ENCODE results near the gene PRICKLE2. TPM values are rescaled to one million over a fixed set of nuclear protein-coding genes. Genes with fewer than 3 reads are reported as not detected.

PRICKLE2 gene
- total RNA-seq: not detected in 2 replicates

DNA sequence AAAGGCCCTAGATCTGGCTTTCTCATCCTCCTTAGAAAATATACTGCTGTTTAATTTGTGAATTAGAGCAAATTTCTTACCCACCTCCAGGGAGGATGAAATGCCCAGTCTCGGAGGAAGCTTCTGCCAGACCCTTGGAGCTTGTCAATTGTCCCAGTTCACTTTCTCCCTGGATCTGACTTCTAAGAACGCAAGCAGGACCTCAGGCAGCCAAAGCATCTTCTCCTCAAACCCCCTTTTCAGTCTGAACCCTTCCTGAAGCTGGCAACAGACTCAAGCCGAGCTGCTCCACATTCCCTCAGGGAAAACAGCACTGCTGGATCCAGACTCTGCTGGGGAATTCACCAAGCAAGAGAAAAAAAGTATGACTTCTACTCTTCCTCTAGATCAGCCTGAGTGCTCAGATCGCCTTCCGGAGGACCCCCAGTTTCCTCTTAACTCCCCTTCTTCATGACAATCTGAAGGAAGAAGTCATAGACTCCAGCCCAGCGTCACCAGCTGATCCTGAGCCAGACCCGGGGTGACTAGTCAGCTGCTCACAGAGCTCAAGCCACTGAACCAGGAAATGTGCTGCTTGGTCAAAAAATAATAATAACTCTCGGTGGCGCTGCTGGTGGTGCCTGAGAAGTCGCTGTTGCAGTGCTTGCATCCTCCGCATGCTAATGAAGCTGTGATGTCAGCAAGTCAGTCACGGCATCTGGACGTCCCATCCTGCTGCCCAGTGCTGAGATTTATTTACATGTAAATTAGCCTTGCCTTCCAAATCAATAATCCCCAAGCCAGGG, at the start of gene PRICKLE2:
PRICKLE2 (minus strand) TSS at position 641 of the 785 bp plus-strand sequence. CDS start 26,539 bp downstream, outside the sequence.
- H3K36me3 Mint-ChIP-seq (ENCODE audit: low read depth): no peaks in the 10 kb centered on the region
- intact Hi-C loops (cut with micrococcal nuclease): no loop called here
- no peak within 1 kb of the TSS for H3K27ac Mint-ChIP-seq
- no peaks in the 10 kb centered on the region for H3K9me3 Mint-ChIP-seq
- no peak within 1 kb of the TSS for H3K4me3 Mint-ChIP-seq
- DNase-seq (ENCODE audit: low spot score): no peak
- H3K27me3 Mint-ChIP-seq (ENCODE audit: insufficient read depth): no peaks in the 10 kb centered on the region
- no peaks in the 10 kb centered on the region for H3K4me1 Mint-ChIP-seq (ENCODE audit: low read depth)

- intact Hi-C loops (cut with micrococcal nuclease): no loop called here
- peaks cover 17% of the 10 kb centered on the region for H3K27me3 Mint-ChIP-seq (ENCODE audit: insufficient read depth)
- no peaks in the 10 kb centered on the region for H3K36me3 Mint-ChIP-seq (ENCODE audit: low read depth)
- no peak for DNase-seq (ENCODE audit: low spot score)
- no peaks in the 10 kb centered on the region for H3K4me1 Mint-ChIP-seq (ENCODE audit: low read depth)
- H3K4me3 Mint-ChIP-seq: no peak overlapping the region
- no peak overlapping the region for H3K27ac Mint-ChIP-seq
- H3K9me3 Mint-ChIP-seq: no peaks in the 10 kb centered on the region
These were observed 47.6 kb upstream of the PRICKLE2 start for GRCh38 chr3:64272842-64273241.

- H3K27me3 Mint-ChIP-seq (ENCODE audit: insufficient read depth): peaks cover 18% of the 10 kb centered on the region
- H3K4me3 Mint-ChIP-seq: no peak overlapping the region
- intact Hi-C loops (cut with micrococcal nuclease): no loop called here
- DNase-seq (ENCODE audit: low spot score): no peak
- H3K9me3 Mint-ChIP-seq: no peaks in the 10 kb centered on the region
- no peak overlapping the region for H3K27ac Mint-ChIP-seq
- no peaks in the 10 kb centered on the region for H3K4me1 Mint-ChIP-seq (ENCODE audit: low read depth)
- H3K36me3 Mint-ChIP-seq (ENCODE audit: low read depth): no peaks in the 10 kb centered on the region
These were observed 47.0 kb upstream of the PRICKLE2 start for GRCh38 chr3:64272271-64272670.

- Mint-ChIP-seq H3K4me3 (no peak overlapping the region), H3K27ac (no peak overlapping the region), H3K27me3 (ENCODE audit: insufficient read depth) (peaks cover 23% of the 10 kb centered on the region), H3K4me1 (ENCODE audit: low read depth) (no peaks in the 10 kb centered on the region), H3K36me3 (ENCODE audit: low read depth) (no peaks in the 10 kb centered on the region), H3K9me3 (no peaks in the 10 kb centered on the region)
- DNase-seq (ENCODE audit: low spot score): no peak
- intact Hi-C loops (cut with micrococcal nuclease): no loop called here
These were observed 46.4 kb upstream of the PRICKLE2 start for GRCh38 chr3:64271631-64272030.

DNA sequence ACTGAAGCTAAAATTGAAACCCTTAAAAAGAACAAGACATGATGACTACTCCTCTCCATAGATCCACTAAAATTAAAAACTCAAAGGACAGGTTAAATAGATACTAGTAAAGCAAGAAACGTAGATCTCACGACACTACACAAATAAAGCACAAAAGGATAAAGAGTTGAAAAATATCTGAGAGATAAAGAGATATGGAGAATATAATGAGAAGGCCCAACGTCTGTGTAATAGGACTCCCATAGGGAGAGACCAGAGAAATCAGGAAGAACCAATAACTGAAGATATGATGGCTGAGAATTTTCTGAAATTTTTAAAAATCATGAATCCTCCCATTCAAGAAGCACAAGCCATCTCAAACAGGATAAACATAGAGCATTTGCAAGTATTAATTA, 45.6 kb upstream of the PRICKLE2 start:
- H3K4me3 Mint-ChIP-seq: no peak overlapping the region
- intact Hi-C loops (cut with micrococcal nuclease): no loop called here

GRCh38 chr3:64270142-64270865, 45.0 kb upstream of the PRICKLE2 start:
- intact Hi-C loops (cut with micrococcal nuclease): no loop called here
- Mint-ChIP-seq H3K27me3 (ENCODE audit: insufficient read depth) (peaks cover 28% of the 10 kb centered on the region), H3K36me3 (ENCODE audit: low read depth) (no peaks in the 10 kb centered on the region), H3K27ac (no peak overlapping the region), H3K9me3 (no peaks in the 10 kb centered on the region), H3K4me3 (no peak overlapping the region), H3K4me1 (ENCODE audit: low read depth) (no peaks in the 10 kb centered on the region)
- DNase-seq (ENCODE audit: low spot score): no peak

More for the DNA sequence above, 45.6 kb upstream of the PRICKLE2 start:
- H3K9me3 Mint-ChIP-seq: no peaks in the 10 kb centered on the region
- no peak overlapping the region for H3K27ac Mint-ChIP-seq
- peaks cover 28% of the 10 kb centered on the region for H3K27me3 Mint-ChIP-seq (ENCODE audit: insufficient read depth)
- H3K36me3 Mint-ChIP-seq (ENCODE audit: low read depth): no peaks in the 10 kb centered on the region
- no peak for DNase-seq (ENCODE audit: low spot score)
- no peaks in the 10 kb centered on the region for H3K4me1 Mint-ChIP-seq (ENCODE audit: low read depth)

DNA sequence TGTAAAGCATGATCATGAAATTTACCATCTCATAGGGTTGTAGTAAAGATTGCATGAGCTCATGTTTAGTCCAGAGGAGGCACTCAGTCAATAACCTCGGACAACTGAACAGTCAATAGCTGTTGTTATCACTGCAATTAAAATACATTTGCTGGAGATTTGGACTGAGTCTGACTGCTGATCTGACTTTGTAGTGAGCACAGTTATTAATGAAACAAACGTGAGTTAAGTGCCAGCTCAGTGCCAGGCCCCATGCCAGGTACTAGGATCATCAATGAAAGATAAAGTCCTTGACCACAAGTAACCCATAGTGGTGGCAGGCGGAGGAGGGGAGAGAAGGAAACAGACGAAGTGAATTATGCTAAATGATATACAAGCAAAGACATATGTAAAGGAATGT, 43.7 kb upstream of the PRICKLE2 start:
- H3K4me1 Mint-ChIP-seq (ENCODE audit: low read depth): no peaks in the 10 kb centered on the region
- no peak for DNase-seq (ENCODE audit: low spot score)
- no peak overlapping the region for H3K4me3 Mint-ChIP-seq
- intact Hi-C loops (cut with micrococcal nuclease): no loop called here
- H3K27ac Mint-ChIP-seq: no peak overlapping the region
- H3K36me3 Mint-ChIP-seq (ENCODE audit: low read depth): no peaks in the 10 kb centered on the region
- H3K9me3 Mint-ChIP-seq: no peaks in the 10 kb centered on the region
- H3K27me3 Mint-ChIP-seq (ENCODE audit: insufficient read depth): peaks cover 26% of the 10 kb centered on the region

DNA sequence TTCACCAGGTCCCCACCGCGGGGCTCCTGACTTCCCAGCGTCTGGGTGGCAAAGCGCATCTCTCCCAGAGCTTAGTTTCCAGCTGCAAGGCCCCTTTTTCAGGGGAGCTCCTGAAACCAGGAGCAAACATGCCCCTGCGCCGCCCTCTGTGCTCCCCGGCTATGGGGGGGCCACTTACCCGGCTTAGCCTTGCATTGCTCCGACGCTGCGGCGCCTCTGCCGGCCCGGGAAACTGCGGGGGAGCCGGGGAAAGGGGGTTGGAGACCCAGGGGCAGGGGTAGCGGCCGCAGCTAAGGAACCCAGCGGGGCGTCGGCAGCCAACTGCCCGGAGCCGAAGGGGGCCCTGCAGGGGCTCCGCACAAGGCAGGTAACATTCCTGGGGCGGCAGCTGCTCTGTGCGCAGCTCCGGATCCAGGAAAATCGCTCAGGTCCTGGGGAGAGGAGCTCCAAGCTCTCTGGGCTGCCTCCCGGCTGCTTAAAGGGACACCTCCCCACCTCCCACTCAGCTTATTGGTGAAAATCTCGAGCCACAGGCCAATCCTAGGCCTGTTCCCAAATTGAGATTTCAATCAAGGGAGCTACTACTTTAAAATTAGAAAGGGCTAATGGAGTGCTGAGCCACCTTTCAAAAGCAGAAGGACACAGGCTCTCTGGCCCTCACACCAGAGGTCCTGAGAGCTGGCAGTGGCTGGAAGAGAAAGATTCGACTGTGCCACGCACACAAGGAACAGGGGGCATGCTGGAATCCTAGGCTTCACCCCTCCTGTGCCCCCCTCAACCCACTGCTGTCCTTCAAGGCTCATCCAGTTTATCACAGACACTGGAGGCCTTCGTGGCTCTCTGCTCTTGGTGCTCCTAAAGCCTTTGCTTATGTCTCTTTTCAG, 42.7 kb upstream of the PRICKLE2 start:
- no peaks in the 10 kb centered on the region for H3K36me3 Mint-ChIP-seq (ENCODE audit: low read depth)
- no peak for DNase-seq (ENCODE audit: low spot score)
- H3K4me1 Mint-ChIP-seq (ENCODE audit: low read depth): no peaks in the 10 kb centered on the region
- H3K27ac Mint-ChIP-seq: no peak overlapping the region
- intact Hi-C loops (cut with micrococcal nuclease): no loop called here
- no peaks in the 10 kb centered on the region for H3K9me3 Mint-ChIP-seq
- no peak overlapping the region for H3K4me3 Mint-ChIP-seq
- peaks cover 26% of the 10 kb centered on the region for H3K27me3 Mint-ChIP-seq (ENCODE audit: insufficient read depth)

GRCh38 chr3:64266983-64267382, 41.7 kb upstream of the PRICKLE2 start:
- Mint-ChIP-seq H3K36me3 (ENCODE audit: low read depth) (no peaks in the 10 kb centered on the region), H3K4me3 (no peak overlapping the region), H3K27me3 (ENCODE audit: insufficient read depth) (peaks cover 26% of the 10 kb centered on the region), H3K27ac (no peak overlapping the region), H3K4me1 (ENCODE audit: low read depth) (no peaks in the 10 kb centered on the region), H3K9me3 (no peaks in the 10 kb centered on the region)
- DNase-seq (ENCODE audit: low spot score): no peak
- intact Hi-C loops (cut with micrococcal nuclease): no loop called here

DNA sequence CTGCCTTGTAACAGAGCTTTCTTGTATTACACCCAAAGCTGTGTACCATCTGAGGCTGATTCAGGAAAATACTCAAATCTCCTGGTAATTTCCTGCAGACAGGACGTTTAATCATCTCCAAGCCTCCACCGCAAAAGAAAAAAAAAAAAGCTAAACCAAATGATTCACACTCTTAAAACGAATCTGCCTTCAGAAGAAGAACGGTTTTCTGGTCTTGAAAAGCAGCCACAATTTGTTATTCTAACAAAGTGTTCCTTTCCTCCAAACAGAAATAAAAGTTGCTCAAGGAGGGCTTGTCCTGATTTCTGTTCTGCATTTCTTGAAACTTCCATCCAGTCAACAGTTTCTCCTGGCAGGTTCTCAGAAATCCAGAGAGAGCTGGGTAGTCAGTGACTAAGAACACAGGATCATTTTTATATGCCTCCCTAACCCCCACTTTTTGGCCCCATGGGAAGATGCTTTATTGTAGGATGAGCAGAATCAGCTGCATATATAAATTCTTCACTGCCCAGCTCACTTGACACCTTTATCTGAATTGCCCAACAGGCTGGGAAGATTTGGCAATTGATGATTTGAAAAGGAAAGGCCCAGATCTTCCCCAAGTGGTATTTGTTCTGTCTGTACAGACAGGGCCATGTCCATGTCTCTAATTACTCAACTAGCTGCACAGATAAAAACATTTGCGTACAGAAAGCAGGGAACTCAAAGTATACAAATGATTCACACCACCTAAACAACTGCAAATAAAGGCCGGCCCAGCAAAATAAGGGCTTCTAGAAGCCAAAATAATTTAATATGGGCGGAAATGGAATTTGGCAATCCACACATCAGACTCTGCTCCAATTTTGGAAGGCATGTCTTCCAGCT, 41.0 kb upstream of the PRICKLE2 start:
- Mint-ChIP-seq H3K9me3 (no peaks in the 10 kb centered on the region), H3K4me3 (no peak overlapping the region), H3K36me3 (ENCODE audit: low read depth) (no peaks in the 10 kb centered on the region), H3K4me1 (ENCODE audit: low read depth) (no peaks in the 10 kb centered on the region), H3K27ac (no peak overlapping the region), H3K27me3 (ENCODE audit: insufficient read depth) (peaks cover 26% of the 10 kb centered on the region)
- intact Hi-C loops (cut with micrococcal nuclease): no loop called here
- no peak for DNase-seq (ENCODE audit: low spot score)

DNA sequence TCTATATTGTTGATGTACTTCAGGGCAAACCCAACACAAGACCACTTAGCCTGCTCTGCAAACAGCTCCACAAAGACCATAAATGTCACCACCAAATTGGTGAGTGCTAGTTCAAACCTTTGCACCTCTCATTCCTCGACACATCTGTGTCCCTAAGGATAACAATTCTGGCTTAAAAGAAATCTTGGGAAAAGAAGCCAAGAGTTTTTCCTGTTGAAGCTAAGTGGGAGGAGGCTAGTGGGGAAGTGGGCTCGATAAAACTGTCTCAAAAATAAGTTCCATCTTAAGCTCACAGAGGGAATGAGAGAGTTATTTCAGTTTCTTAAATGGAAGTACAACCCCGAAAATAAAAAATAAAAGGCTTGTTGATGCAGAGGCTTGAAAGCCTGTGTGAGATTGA, 40.4 kb upstream of the PRICKLE2 start:
- no peak overlapping the region for H3K4me3 Mint-ChIP-seq
- H3K9me3 Mint-ChIP-seq: no peaks in the 10 kb centered on the region
- no peak overlapping the region for H3K27ac Mint-ChIP-seq
- intact Hi-C loops (cut with micrococcal nuclease): no loop called here
- H3K27me3 Mint-ChIP-seq (ENCODE audit: insufficient read depth): peaks cover 24% of the 10 kb centered on the region
- H3K4me1 Mint-ChIP-seq (ENCODE audit: low read depth): no peaks in the 10 kb centered on the region
- DNase-seq (ENCODE audit: low spot score): no peak
- H3K36me3 Mint-ChIP-seq (ENCODE audit: low read depth): no peaks in the 10 kb centered on the region

DNA sequence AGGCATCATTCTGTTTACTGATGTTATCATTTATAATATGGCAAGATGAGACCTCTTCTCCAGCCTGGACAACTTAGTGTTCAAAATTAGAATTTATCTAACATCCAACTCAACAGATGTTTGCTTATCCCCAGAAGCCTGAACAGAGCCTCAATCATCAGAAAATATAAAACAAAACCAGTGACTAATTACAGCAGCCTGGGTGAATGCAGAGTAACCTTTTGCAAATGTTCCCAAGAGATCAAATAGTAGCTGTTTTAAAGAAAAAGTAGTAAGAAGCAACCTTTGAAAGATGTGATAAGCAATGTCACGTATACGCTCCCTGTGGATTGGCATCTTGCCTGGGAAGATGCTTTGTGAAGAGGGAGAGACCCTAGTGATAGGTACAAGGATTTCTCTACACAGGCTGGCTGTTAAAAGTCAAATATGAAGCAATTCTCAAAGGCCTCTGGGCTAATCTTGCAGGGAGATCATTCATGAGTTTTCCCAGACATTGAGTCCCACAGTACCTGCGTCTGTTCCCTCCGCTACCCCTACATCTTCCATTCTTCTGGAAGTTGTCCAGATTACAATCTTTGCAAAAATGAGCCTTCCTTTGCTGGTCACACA, 39.3 kb upstream of the PRICKLE2 start:
- Mint-ChIP-seq H3K27me3 (ENCODE audit: insufficient read depth) (peaks cover 19% of the 10 kb centered on the region), H3K27ac (no peak overlapping the region), H3K4me1 (ENCODE audit: low read depth) (no peaks in the 10 kb centered on the region), H3K9me3 (no peaks in the 10 kb centered on the region), H3K36me3 (ENCODE audit: low read depth) (no peaks in the 10 kb centered on the region), H3K4me3 (no peak overlapping the region)
- DNase-seq (ENCODE audit: low spot score): no peak
- intact Hi-C loops (cut with micrococcal nuclease): no loop called here

Data from activated T-helper 1 cell treated with anti-CD3 and anti-CD28 coated beads, Interleukin-12 subunit alpha, Interleukin-12 subunit beta, Interleukin-2, Interleukin-4 antibody, amounts not matched to agents 30 ng/mL and 10 ng/mL and 1 ng/mL, durations not matched to agents 14 hours and 24 hours and 36 hours (primary cell).